WERI-Rb-1 (cell line): ENCODE data around the gene MT1F.

Experiments
- DNase-seq: peaks from one replicate; pipeline ENCODE4 v3.0.0-alpha.2; 2020
- H3K27ac ChIP-seq: fragments of 250-450 bp; sonication (Bioruptor Pico); 2 replicates; pipeline ENCODE4 v1.5.1; 2020; ENCODE audit warnings: mild to moderate bottlenecking, moderate library complexity
- H3K27me3 ChIP-seq: fragments of 250-450 bp; sonication (Bioruptor Pico); 2 replicates; pipeline ENCODE4 v1.5.1; 2021; ENCODE audit warnings: mild to moderate bottlenecking, low read depth, moderate library complexity; ENCODE audit not compliant: insufficient read depth, severe bottlenecking
- H3K36me3 ChIP-seq: fragments of 250-450 bp; sonication (Bioruptor Pico); 2 replicates; pipeline ENCODE4 v1.5.1; 2020; ENCODE audit warnings: mild to moderate bottlenecking, moderate library complexity
- H3K4me3 ChIP-seq: 2 replicates; pipeline ENCODE4 v1.5.1; 2011; ENCODE audit warnings: low read depth, mild to moderate bottlenecking, control low read depth, low read length
- H3K9me3 ChIP-seq: fragments of 250-450 bp; sonication (Bioruptor Pico); 2 replicates; pipeline ENCODE4 v1.5.1; 2021; ENCODE audit warnings: mild to moderate bottlenecking, moderate library complexity; ENCODE audit not compliant: severe bottlenecking
- CTCF ChIP-seq: IDR thresholded peaks from 2 replicates; pipeline ENCODE4 v1.5.1; 2011; ENCODE audit warnings: low read depth, mild to moderate bottlenecking, control low read depth, inconsistent platforms, low read length

MT1F gene

GRCh38 chr16:56679818-56680217 lies 22.1 kb downstream of the MT1F start:
- H3K4me3 ChIP-seq, result no peak overlapping the region
- H3K9me3 ChIP-seq, result no peaks in the 10 kb centered on the region
- H3K27me3 ChIP-seq, result no peaks in the 10 kb centered on the region
- H3K36me3 ChIP-seq, result no peaks in the 10 kb centered on the region
- H3K27ac ChIP-seq, result peak overlapping the region; percentile 72
- no peak for TF ChIP-seq CTCF
- DNase-seq, result no peak

- no peak for TF ChIP-seq CTCF
- peak; percentile 88 for DNase-seq
- Histone ChIP-seq H3K9me3 (no peaks in the 10 kb centered on the region), H3K27me3 (no peaks in the 10 kb centered on the region), H3K36me3 (no peaks in the 10 kb centered on the region), H3K27ac (peak within 1 kb of the TSS; percentile 86), H3K4me3 (peak within 1 kb of the TSS; percentile 78)
Measured at GRCh38 chr16:56681939-56682702, 24.4 kb downstream of the MT1F start, which contains the start of gene MT1X. MT1X (plus strand) TSS chr16:56682470; CDS start chr16:56682541, 71 bp downstream.

GRCh38 chr16:56682703-56683397 lies 25.1 kb downstream of the MT1F start:
- Histone ChIP-seq H3K4me3 (peak overlapping the region; percentile 78), H3K27ac (peak overlapping the region; percentile 86), H3K27me3 (no peaks in the 10 kb centered on the region), H3K36me3 (no peaks in the 10 kb centered on the region), H3K9me3 (no peaks in the 10 kb centered on the region)
- no peak for DNase-seq
- no peak for TF ChIP-seq CTCF

- H3K36me3 ChIP-seq, result no peaks in the 10 kb centered on the region
- H3K27me3 ChIP-seq, result no peaks in the 10 kb centered on the region
- H3K9me3 ChIP-seq, result no peaks in the 10 kb centered on the region
- no peak for DNase-seq
- TF ChIP-seq CTCF, result no peak
- no peak overlapping the region for H3K27ac ChIP-seq
- peak overlapping the region; percentile 78 for H3K4me3 ChIP-seq
Measured at GRCh38 chr16:56683424-56684172, 25.8 kb downstream of the MT1F start.

GRCh38 chr16:56684256-56684925 lies 26.6 kb downstream of the MT1F start:
- no peak for TF ChIP-seq CTCF
- no peak overlapping the region for H3K4me3 ChIP-seq
- no peak for DNase-seq
- no peaks in the 10 kb centered on the region for H3K36me3 ChIP-seq
- H3K27me3 ChIP-seq, result no peaks in the 10 kb centered on the region
- no peak overlapping the region for H3K27ac ChIP-seq
- no peaks in the 10 kb centered on the region for H3K9me3 ChIP-seq
